ENCODE results near the gene MEAK7. TPM values are rescaled to one million over a fixed set of nuclear protein-coding genes. Genes with fewer than 3 reads are reported as not detected.

Gene MEAK7
- total and polyA plus RNA-seq, 2 of the 4 experiments (the other 2 are of a cell fraction) = 27.4 to 39.0 TPM

- no TSS peak for BruUV-seq (replicated peaks)
- no peak overlapping the region for H3K27ac ChIP-seq (ENCODE audit: insufficient read depth, low read length)
- in situ Hi-C loops (cut with MboI; ENCODE audit: low sequenced_read_pairs) = no loop called here
- POLR2A ChIA-PET (ENCODE audit: unreplicated experiment) = no interaction called here
- H3K4me3 ChIP-seq (ENCODE audit: insufficient read depth, low read depth, low read length) = no peak overlapping the region
- H3K56ac ChIP-seq (ENCODE audit: extremely low read depth, insufficient read depth, low read length) = no peak overlapping the region
- peak overlapping the region; percentile 4 for H2AFZ ChIP-seq (replicated peaks; ENCODE audit: low read length, poor library complexity)
- intact Hi-C loops (cut with micrococcal nuclease) = no loop called here
- no peak for TF ChIP-seq NFE2L2 (IDR thresholded peaks at IDR 0.05; ENCODE audit: low read depth, low read length)
- TF ChIP-seq FOS (IDR thresholded peaks at IDR 0.05; ENCODE audit: low read depth, low read length) = no peak
- no peak for TF ChIP-seq RFX5 (IDR thresholded peaks at IDR 0.05; ENCODE audit: low read depth, low read length)
- no peak for TF ChIP-seq CHD1 (IDR thresholded peaks at IDR 0.05; ENCODE audit: low read depth, low read length)
- TF ChIP-seq MAFK (IDR thresholded peaks at IDR 0.05; ENCODE audit: low read depth, low read length) = no peak
- no peak for TF ChIP-seq BHLHE40 (IDR thresholded peaks at IDR 0.05; ENCODE audit: low read depth, low read length)
- TF ChIP-seq RAD21 (IDR thresholded peaks at IDR 0.05; ENCODE audit: low read length) = no peak
- no peak for TF ChIP-seq SMC3 (IDR thresholded peaks at IDR 0.05; ENCODE audit: low read depth, low read length)
- TF ChIP-seq ELK1 (IDR thresholded peaks at IDR 0.05; ENCODE audit: borderline replicate concordance, low read depth, low read length) = no peak
- TF ChIP-seq CTCF (conservative IDR thresholded peaks at IDR 0.05; ENCODE audit: low read depth, low read length) = no peak
- TF ChIP-seq MAZ (IDR thresholded peaks at IDR 0.05; ENCODE audit: borderline replicate concordance, low read depth, low read length) = no peak
- no peak for TF ChIP-seq RCOR1 (IDR thresholded peaks at IDR 0.05; ENCODE audit: insufficient replicate concordance, low read length)
- no peak for TF ChIP-seq CEBPB (IDR thresholded peaks at IDR 0.05; ENCODE audit: low read depth, low read length)
- no peak for TF ChIP-seq POLR2A (IDR thresholded peaks at IDR 0.05; ENCODE audit: low read depth, low read length)
- TF ChIP-seq USF2 (IDR thresholded peaks at IDR 0.05; ENCODE audit: low read depth, low read length) = no peak
- no peaks in the 10 kb centered on the region for H3K79me1 ChIP-seq (ENCODE audit: low read depth in 1 of 2, low read length in 2 of 2)
- no peak overlapping the region for H3K9ac ChIP-seq (ENCODE audit: low read depth, low read length)
- no peak overlapping the region for H2BK15ac ChIP-seq (ENCODE audit: low read depth, low read length)
- peak overlapping the region; percentile 22; the same call in 1 of the 2 replicates for H4K91ac ChIP-seq (ENCODE audit: insufficient read depth, low read depth, low read length)
- H4K8ac ChIP-seq (ENCODE audit: low read depth in 2 of 2, low read length in 2 of 2) = peak overlapping the region; percentile 19 to 40; a peak in 2 of 4 replicates
- 28% methylated on average over 3 of the region's 11 CpGs; no CpG with 5 or more reads in 1 of the 2 experiments for WGBS, 2 experiments (ENCODE audit: extremely low coverage in 2 of 2, insufficient read length in 1 of 2)
- dilution Hi-C loops (cut with HindIII; ENCODE audit: low sequenced_read_pairs, unreplicated experiment) = no loop called here
- peaks cover 10% of the 10 kb centered on the region for H3K9me1 ChIP-seq (ENCODE audit: insufficient read depth, low read length)
- CTCF ChIA-PET = no interaction called here
- DNase-seq (no peak), ATAC-seq (ENCODE audit: low read depth) (no peak)
- H3K4ac ChIP-seq (ENCODE audit: low read depth, low read length) = 0 out of 2 replicates have a peak overlapping the region, but pooled peaks have one; percentile 27
- H3K27me3 ChIP-seq (ENCODE audit: control insufficient read depth, insufficient read depth, low read length) = no peaks in the 10 kb centered on the region
- H3K36me3 ChIP-seq (ENCODE audit: control insufficient read depth, insufficient read depth, low read length) = no peaks in the 10 kb centered on the region
- H2BK20ac ChIP-seq (ENCODE audit: low read depth, low read length) = peak overlapping the region; percentile 20; the same call in 1 of the 2 replicates
- peak overlapping the region; percentile 10; the same call in 1 of the 2 replicates for H3K14ac ChIP-seq (replicated peaks; ENCODE audit: low read depth, low read length)
- no peak overlapping the region for H3K23ac ChIP-seq (ENCODE audit: low read depth, low read length)
- H3K4me2 ChIP-seq (ENCODE audit: low read depth, low read length) = no peak overlapping the region
- H4K5ac ChIP-seq (ENCODE audit: low read depth, low read length) = peak overlapping the region; percentile 31; the same call in 1 of the 2 replicates
- no peaks in the 10 kb centered on the region for H3K9me3 ChIP-seq (ENCODE audit: control insufficient read depth, insufficient read depth, low read length)
- 0 out of 2 replicates have a peak overlapping the region, but pooled peaks have one; percentile 31 for H2BK120ac ChIP-seq (ENCODE audit: low read depth, low read length)
- H4K20me1 ChIP-seq (ENCODE audit: insufficient read depth, low read length) = no peaks in the 10 kb centered on the region
- H2AK9ac ChIP-seq (replicated peaks; ENCODE audit: low read depth, low read length, poor library complexity) = no peak overlapping the region
- H3K18ac ChIP-seq (ENCODE audit: low read depth, low read length) = peak overlapping the region; percentile 20; the same call in 1 of the 2 replicates
- H3K4me1 ChIP-seq (ENCODE audit: control insufficient read depth, insufficient read depth, low read length) = peaks cover 12% of the 10 kb centered on the region
- no peak overlapping the region for H2BK5ac ChIP-seq (ENCODE audit: low read depth, low read length, poor library complexity, severe bottlenecking)
- peak overlapping the region; percentile 58; the same call in 1 of the 2 replicates for H2AK5ac ChIP-seq (ENCODE audit: low read depth, low read length)
These were observed 33.2 kb upstream of the MEAK7 start for GRCh38 chr16:84537491-84538151.
